ENCODE measurements around the gene SCIN.

The SCIN gene

GRCh38 chr7:12572941-12573575, 2.5 kb downstream of the SCIN start:
- DNase-seq (no peak), ATAC-seq (ENCODE audit: insufficient read depth, low read depth) (no peak)
- Histone ChIP-seq H3K36me3 (ENCODE audit: insufficient read depth, low read length) (no peaks in the 10 kb centered on the region), H4K20me1 (ENCODE audit: insufficient read depth, low read length) (no peaks in the 10 kb centered on the region), H3K9ac (ENCODE audit: low read depth, low read length) (no peak overlapping the region), H3K4me3 (ENCODE audit: low read depth in 1 of 2, low read length in 2 of 2) (no peak overlapping the region), H2AFZ (ENCODE audit: low read depth, low read length) (no peak overlapping the region), H3K79me2 (ENCODE audit: insufficient read depth, low read length) (no peaks in the 10 kb centered on the region), H3K4me1 (ENCODE audit: insufficient read depth, low read length) (no peaks in the 10 kb centered on the region), H3K27me3 (ENCODE audit: insufficient read depth, low read length, poor library complexity) (no peaks in the 10 kb centered on the region), H3K9me3 (ENCODE audit: insufficient read depth, low read length, severe bottlenecking) (peaks cover 2% of the 10 kb centered on the region), H3K27ac (ENCODE audit: low read length) (no peak overlapping the region), H3K4me2 (ENCODE audit: insufficient read depth, low read length) (no peak overlapping the region)
- TF ChIP-seq EZH2 (IDR thresholded peaks at IDR 0.05; ENCODE audit: borderline replicate concordance, low read depth, low read length, severe bottlenecking): no peak
- TF ChIP-seq, protein P1, sequence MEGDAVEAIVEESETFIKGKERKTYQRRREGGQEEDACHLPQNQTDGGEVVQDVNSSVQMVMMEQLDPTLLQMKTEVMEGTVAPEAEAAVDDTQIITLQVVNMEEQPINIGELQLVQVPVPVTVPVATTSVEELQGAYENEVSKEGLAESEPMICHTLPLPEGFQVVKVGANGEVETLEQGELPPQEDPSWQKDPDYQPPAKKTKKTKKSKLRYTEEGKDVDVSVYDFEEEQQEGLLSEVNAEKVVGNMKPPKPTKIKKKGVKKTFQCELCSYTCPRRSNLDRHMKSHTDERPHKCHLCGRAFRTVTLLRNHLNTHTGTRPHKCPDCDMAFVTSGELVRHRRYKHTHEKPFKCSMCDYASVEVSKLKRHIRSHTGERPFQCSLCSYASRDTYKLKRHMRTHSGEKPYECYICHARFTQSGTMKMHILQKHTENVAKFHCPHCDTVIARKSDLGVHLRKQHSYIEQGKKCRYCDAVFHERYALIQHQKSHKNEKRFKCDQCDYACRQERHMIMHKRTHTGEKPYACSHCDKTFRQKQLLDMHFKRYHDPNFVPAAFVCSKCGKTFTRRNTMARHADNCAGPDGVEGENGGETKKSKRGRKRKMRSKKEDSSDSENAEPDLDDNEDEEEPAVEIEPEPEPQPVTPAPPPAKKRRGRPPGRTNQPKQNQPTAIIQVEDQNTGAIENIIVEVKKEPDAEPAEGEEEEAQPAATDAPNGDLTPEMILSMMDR (IDR thresholded peaks at IDR 0.05; ENCODE audit: borderline replicate concordance, extremely low read depth, low read length, poor library complexity, severe bottlenecking): no peak

GRCh38 chr7:12573885-12574284, 3.4 kb downstream of the SCIN start:
- H3K36me3 ChIP-seq (ENCODE audit: insufficient read depth, low read length): no peaks in the 10 kb centered on the region
- no peak overlapping the region for H2AFZ ChIP-seq (ENCODE audit: low read depth, low read length)
- no peak overlapping the region for H3K4me2 ChIP-seq (ENCODE audit: insufficient read depth, low read length)
- H3K9ac ChIP-seq (ENCODE audit: low read depth, low read length): no peak overlapping the region
- H4K20me1 ChIP-seq (ENCODE audit: insufficient read depth, low read length): no peaks in the 10 kb centered on the region
- no peak overlapping the region for H3K27ac ChIP-seq (ENCODE audit: low read length)
- no peak for ATAC-seq (ENCODE audit: insufficient read depth, low read depth)
- H3K79me2 ChIP-seq (ENCODE audit: insufficient read depth, low read length): no peaks in the 10 kb centered on the region
- H3K4me1 ChIP-seq (ENCODE audit: insufficient read depth, low read length): no peaks in the 10 kb centered on the region
- peaks cover 2% of the 10 kb centered on the region for H3K9me3 ChIP-seq (ENCODE audit: insufficient read depth, low read length, severe bottlenecking)
- TF ChIP-seq, protein P1 (IDR thresholded peaks at IDR 0.05; ENCODE audit: borderline replicate concordance, extremely low read depth, low read length, poor library complexity, severe bottlenecking): no peak
- TF ChIP-seq EZH2 (IDR thresholded peaks at IDR 0.05; ENCODE audit: borderline replicate concordance, low read depth, low read length, severe bottlenecking): no peak
- no peak overlapping the region for H3K4me3 ChIP-seq (ENCODE audit: low read depth in 1 of 2, low read length in 2 of 2)
- DNase-seq: no peak
- no peaks in the 10 kb centered on the region for H3K27me3 ChIP-seq (ENCODE audit: insufficient read depth, low read length, poor library complexity)

DNA sequence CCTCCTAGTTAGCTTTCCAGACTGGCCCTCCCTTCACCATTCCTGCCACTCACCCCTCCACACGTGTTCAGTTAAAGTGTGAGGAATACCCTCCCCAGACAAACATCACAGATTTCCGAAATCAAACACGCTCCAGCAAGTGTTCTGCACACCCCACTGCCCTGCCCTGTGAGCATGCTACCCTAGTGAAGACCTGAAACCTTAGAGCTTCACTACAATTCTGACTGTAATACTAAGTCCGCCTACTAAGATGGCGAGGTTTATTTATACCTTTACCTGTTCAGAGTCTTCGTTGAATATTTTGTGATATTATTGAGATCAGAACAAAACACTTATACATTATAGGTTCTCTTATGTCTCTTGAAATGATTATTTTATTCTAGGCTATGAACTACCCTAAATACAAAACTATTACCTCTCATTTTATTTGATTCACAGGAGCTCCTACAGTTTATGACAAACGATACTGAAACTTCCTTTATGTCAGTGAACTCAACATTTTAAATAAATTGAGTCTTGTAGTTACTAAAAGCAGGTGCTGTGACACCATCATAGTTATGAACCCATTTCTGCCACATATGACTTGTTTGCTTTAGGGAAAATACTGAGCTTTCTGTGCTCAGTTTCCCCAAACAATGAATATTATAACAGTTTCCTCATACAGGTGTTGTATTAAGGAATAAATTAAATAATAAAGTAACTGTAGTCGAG, 8.6 kb downstream of the SCIN start:
- no peak for TF ChIP-seq EZH2 (IDR thresholded peaks at IDR 0.05; ENCODE audit: borderline replicate concordance, low read depth, low read length, severe bottlenecking)
- TF ChIP-seq, protein P1 (IDR thresholded peaks at IDR 0.05; ENCODE audit: borderline replicate concordance, extremely low read depth, low read length, poor library complexity, severe bottlenecking): no peak
- no peak overlapping the region for H3K4me2 ChIP-seq (ENCODE audit: insufficient read depth, low read length)
- H3K79me2 ChIP-seq (ENCODE audit: insufficient read depth, low read length): no peaks in the 10 kb centered on the region
- H3K9me3 ChIP-seq (ENCODE audit: insufficient read depth, low read length, severe bottlenecking): no peaks in the 10 kb centered on the region
- no peak overlapping the region for H2AFZ ChIP-seq (ENCODE audit: low read depth, low read length)
- no peak overlapping the region for H3K9ac ChIP-seq (ENCODE audit: low read depth, low read length)
- H3K4me1 ChIP-seq (ENCODE audit: insufficient read depth, low read length): no peaks in the 10 kb centered on the region
- H3K36me3 ChIP-seq (ENCODE audit: insufficient read depth, low read length): no peaks in the 10 kb centered on the region
- no peak overlapping the region for H3K27ac ChIP-seq (ENCODE audit: low read length)
- ATAC-seq (ENCODE audit: insufficient read depth, low read depth): no peak
- H4K20me1 ChIP-seq (ENCODE audit: insufficient read depth, low read length): no peaks in the 10 kb centered on the region
- no peaks in the 10 kb centered on the region for H3K27me3 ChIP-seq (ENCODE audit: insufficient read depth, low read length, poor library complexity)
- no peak for DNase-seq
- H3K4me3 ChIP-seq (ENCODE audit: low read depth in 1 of 2, low read length in 2 of 2): no peak overlapping the region

Measured in DND-41 (cell line).